SK-N-SH treated with all-trans-retinoic acid at 6 μM for 48 hours (cell line): ENCODE data around the gene PRPSAP2.

Source experiments
- ATAC-seq: fragments of 200-7000 bp; cut with Tn5 transposase; 3 replicates; pipeline ENCODE4 v1.9.1; 2020; ENCODE audit warnings: mild to moderate bottlenecking, moderate library complexity
- ARNTL ChIP-seq: fragments of 450-650 bp; formaldehyde crosslinking; IDR thresholded peaks from 2 replicates; pipeline ENCODE4 v1.5.0; 2020; ENCODE audit warnings: low read depth, mild to moderate bottlenecking, moderate library complexity, borderline replicate concordance
- BACH2 ChIP-seq: fragments of 250-450 bp; sonication (Bioruptor Pico); IDR thresholded peaks from 2 replicates; pipeline ENCODE4 v1.9.0; 2021; ENCODE audit warnings: mild to moderate bottlenecking, borderline replicate concordance
- CSDC2 ChIP-seq: fragments of 250-450 bp; sonication (Bioruptor Pico); IDR thresholded peaks from 2 replicates; pipeline ENCODE4 v1.5.0; 2020; ENCODE audit warnings: mild to moderate bottlenecking, moderate library complexity
- ESRRG ChIP-seq: fragments of 250-450 bp; sonication (Bioruptor Pico); IDR thresholded peaks from 2 replicates; pipeline ENCODE4 v1.6.1; 2021; ENCODE audit warnings: mild to moderate bottlenecking
- GLIS3 ChIP-seq: fragments of 250-450 bp; sonication (Bioruptor Pico); IDR thresholded peaks from 2 replicates; pipeline ENCODE4 v1.5.0; 2020; ENCODE audit warnings: mild to moderate bottlenecking, moderate library complexity
- ISL1 ChIP-seq: fragments of 250-450 bp; sonication (Bioruptor Pico); IDR thresholded peaks from 2 replicates; pipeline ENCODE4 v2.1.2; 2022; ENCODE audit warnings: mild to moderate bottlenecking, moderate library complexity
- OSR1 ChIP-seq: fragments of 250-450 bp; sonication (Bioruptor Pico); IDR thresholded peaks from 2 replicates; pipeline ENCODE4 v1.8.0; 2022; ENCODE audit warnings: moderate library complexity, mild to moderate bottlenecking, inconsistent platforms
- PPARA ChIP-seq: fragments of 250-450 bp; sonication (Bioruptor Pico); IDR thresholded peaks from 2 replicates; pipeline ENCODE4 v1.5.0; 2020; ENCODE audit warnings: mild to moderate bottlenecking, borderline replicate concordance
- RARB ChIP-seq: fragments of 250-450 bp; sonication (Bioruptor Pico); IDR thresholded peaks from 2 replicates; pipeline ENCODE4 v1.8.0; 2021; ENCODE audit warnings: mild to moderate bottlenecking, moderate library complexity
- SNAI2 ChIP-seq: fragments of 250-450 bp; sonication (Bioruptor Pico); IDR thresholded peaks from 2 replicates; pipeline ENCODE4 v1.5.0; 2020; ENCODE audit warnings: mild to moderate bottlenecking, moderate library complexity
- TCF4 ChIP-seq: fragments of 250-450 bp; sonication (Bioruptor Pico); IDR thresholded peaks from 2 replicates; pipeline ENCODE4 v1.8.0; 2021; ENCODE audit warnings: mild to moderate bottlenecking, moderate library complexity, borderline replicate concordance
- TOX ChIP-seq: fragments of 250-450 bp; sonication (Bioruptor Pico); IDR thresholded peaks from 2 replicates; pipeline ENCODE4 v1.8.0; 2021; ENCODE audit warnings: mild to moderate bottlenecking, moderate library complexity, borderline replicate concordance
- TSHZ2 ChIP-seq: fragments of 250-450 bp; sonication (Bioruptor Pico); IDR thresholded peaks from 2 replicates; pipeline ENCODE4 v1.5.0; 2020; ENCODE audit warnings: mild to moderate bottlenecking, moderate library complexity
- ZC3H10 ChIP-seq: fragments of 250-450 bp; sonication (Bioruptor Pico); IDR thresholded peaks from 2 replicates; pipeline ENCODE4 v1.5.1; 2021; ENCODE audit warnings: mild to moderate bottlenecking, moderate library complexity
- ZFP3 ChIP-seq: fragments of 250-450 bp; sonication (Bioruptor Pico); IDR thresholded peaks from 2 replicates; pipeline ENCODE4 v1.5.0; 2020; ENCODE audit warnings: mild to moderate bottlenecking, moderate library complexity
- ZFP30 ChIP-seq: fragments of 450-650 bp; formaldehyde crosslinking; IDR thresholded peaks from 2 replicates; pipeline ENCODE4 v1.5.0; 2022; ENCODE audit warnings: mild to moderate bottlenecking, moderate library complexity
- ZNF565 ChIP-seq: fragments of 450-650 bp; formaldehyde crosslinking; conservative IDR thresholded peaks from 2 replicates; pipeline ENCODE4 v1.5.0; 2020; ENCODE audit warnings: low read depth, mild to moderate bottlenecking, moderate library complexity
- ZNF70 ChIP-seq: fragments of 450-650 bp; formaldehyde crosslinking; IDR thresholded peaks from 2 replicates; pipeline ENCODE4 v1.5.0; 2020; ENCODE audit warnings: mild to moderate bottlenecking, moderate library complexity
- ZNF8 ChIP-seq: fragments of 450-650 bp; formaldehyde crosslinking; IDR thresholded peaks from 2 replicates; pipeline ENCODE4 v1.5.0; 2020; ENCODE audit warnings: mild to moderate bottlenecking, moderate library complexity
- TF ChIP-seq, protein P1 (sequence below): fragments of 250-450 bp; sonication (Bioruptor Pico); IDR thresholded peaks from 2 replicates; pipeline ENCODE4 v1.8.0; 2021; ENCODE audit warnings: low read depth, mild to moderate bottlenecking, moderate library complexity, borderline replicate concordance
- TF ChIP-seq, protein P2 (sequence below): fragments of 250-450 bp; sonication (Bioruptor Pico); IDR thresholded peaks from 2 replicates; pipeline ENCODE4 v1.8.0; 2020; ENCODE audit warnings: mild to moderate bottlenecking, moderate library complexity, borderline replicate concordance
- TF ChIP-seq, protein P3 (sequence below): fragments of 250-450 bp; sonication (Bioruptor Pico); IDR thresholded peaks from 2 replicates; pipeline ENCODE4 v1.5.1; 2021; ENCODE audit warnings: mild to moderate bottlenecking, moderate library complexity
- TF ChIP-seq, protein P4 (sequence below): fragments of 250-450 bp; sonication (Bioruptor Pico); IDR thresholded peaks from 2 replicates; pipeline ENCODE4 v1.5.1; 2020; ENCODE audit warnings: low read depth, mild to moderate bottlenecking, moderate library complexity

PRPSAP2 gene

GRCh38 chr17:18951941-18952842 is 94.3 kb downstream of the PRPSAP2 start, which contains the start of gene SLC5A10:
SLC5A10 (plus strand) TSS chr17:18952165; CDS start chr17:18952206, 41 bp downstream.
- ATAC-seq, result peak; percentile 80
- TF ChIP-seq PPARA (no peak), BACH2 (CRISPR knock-in tag) (no peak), TCF4 (CRISPR knock-in tag) (no peak), ZC3H10 (no peak), ZNF565 (CRISPR knock-in tag) (no peak), ZFP3 (no peak), ISL1 (CRISPR knock-in tag) (no peak), TOX (CRISPR knock-in tag) (no peak), ESRRG (CRISPR knock-in tag) (no peak), ZNF70 (CRISPR knock-in tag) (no peak), CSDC2 (no peak)
- TF ChIP-seq, protein P1, sequence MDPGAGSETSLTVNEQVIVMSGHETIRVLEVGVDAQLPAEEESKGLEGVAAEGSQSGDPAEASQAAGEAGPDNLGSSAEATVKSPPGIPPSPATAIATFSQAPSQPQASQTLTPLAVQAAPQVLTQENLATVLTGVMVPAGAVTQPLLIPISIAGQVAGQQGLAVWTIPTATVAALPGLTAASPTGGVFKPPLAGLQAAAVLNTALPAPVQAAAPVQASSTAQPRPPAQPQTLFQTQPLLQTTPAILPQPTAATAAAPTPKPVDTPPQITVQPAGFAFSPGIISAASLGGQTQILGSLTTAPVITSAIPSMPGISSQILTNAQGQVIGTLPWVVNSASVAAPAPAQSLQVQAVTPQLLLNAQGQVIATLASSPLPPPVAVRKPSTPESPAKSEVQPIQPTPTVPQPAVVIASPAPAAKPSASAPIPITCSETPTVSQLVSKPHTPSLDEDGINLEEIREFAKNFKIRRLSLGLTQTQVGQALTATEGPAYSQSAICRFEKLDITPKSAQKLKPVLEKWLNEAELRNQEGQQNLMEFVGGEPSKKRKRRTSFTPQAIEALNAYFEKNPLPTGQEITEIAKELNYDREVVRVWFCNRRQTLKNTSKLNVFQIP (CRISPR knock-in tag), result no peak
- TF ChIP-seq, protein P2, sequence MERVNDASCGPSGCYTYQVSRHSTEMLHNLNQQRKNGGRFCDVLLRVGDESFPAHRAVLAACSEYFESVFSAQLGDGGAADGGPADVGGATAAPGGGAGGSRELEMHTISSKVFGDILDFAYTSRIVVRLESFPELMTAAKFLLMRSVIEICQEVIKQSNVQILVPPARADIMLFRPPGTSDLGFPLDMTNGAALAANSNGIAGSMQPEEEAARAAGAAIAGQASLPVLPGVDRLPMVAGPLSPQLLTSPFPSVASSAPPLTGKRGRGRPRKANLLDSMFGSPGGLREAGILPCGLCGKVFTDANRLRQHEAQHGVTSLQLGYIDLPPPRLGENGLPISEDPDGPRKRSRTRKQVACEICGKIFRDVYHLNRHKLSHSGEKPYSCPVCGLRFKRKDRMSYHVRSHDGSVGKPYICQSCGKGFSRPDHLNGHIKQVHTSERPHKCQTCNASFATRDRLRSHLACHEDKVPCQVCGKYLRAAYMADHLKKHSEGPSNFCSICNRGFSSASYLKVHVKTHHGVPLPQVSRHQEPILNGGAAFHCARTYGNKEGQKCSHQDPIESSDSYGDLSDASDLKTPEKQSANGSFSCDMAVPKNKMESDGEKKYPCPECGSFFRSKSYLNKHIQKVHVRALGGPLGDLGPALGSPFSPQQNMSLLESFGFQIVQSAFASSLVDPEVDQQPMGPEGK (CRISPR knock-in tag), result no peak
- TF ChIP-seq, protein P3, sequence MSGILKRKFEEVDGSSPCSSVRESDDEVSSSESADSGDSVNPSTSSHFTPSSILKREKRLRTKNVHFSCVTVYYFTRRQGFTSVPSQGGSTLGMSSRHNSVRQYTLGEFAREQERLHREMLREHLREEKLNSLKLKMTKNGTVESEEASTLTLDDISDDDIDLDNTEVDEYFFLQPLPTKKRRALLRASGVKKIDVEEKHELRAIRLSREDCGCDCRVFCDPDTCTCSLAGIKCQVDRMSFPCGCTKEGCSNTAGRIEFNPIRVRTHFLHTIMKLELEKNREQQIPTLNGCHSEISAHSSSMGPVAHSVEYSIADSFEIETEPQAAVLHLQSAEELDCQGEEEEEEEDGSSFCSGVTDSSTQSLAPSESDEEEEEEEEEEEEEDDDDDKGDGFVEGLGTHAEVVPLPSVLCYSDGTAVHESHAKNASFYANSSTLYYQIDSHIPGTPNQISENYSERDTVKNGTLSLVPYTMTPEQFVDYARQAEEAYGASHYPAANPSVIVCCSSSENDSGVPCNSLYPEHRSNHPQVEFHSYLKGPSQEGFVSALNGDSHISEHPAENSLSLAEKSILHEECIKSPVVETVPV, result no peak

GRCh38 chr17:18953231-18953728 is 95.3 kb downstream of the PRPSAP2 start:
- ATAC-seq, result no peak
- TF ChIP-seq CSDC2, result no peak
- TF ChIP-seq ZFP30, result no peak
- TF ChIP-seq GLIS3 (CRISPR knock-in tag), result no peak
- no peak for TF ChIP-seq ESRRG (CRISPR knock-in tag)
- TF ChIP-seq, protein P3, result no peak
- TF ChIP-seq ZNF70 (CRISPR knock-in tag), result no peak
- no peak for TF ChIP-seq TOX (CRISPR knock-in tag)
- TF ChIP-seq SNAI2, result no peak
- no peak for TF ChIP-seq TCF4 (CRISPR knock-in tag)
- no peak for TF ChIP-seq ZNF8
- no peak for TF ChIP-seq ARNTL (CRISPR knock-in tag)
- no peak for TF ChIP-seq PPARA
- TF ChIP-seq, protein P4, sequence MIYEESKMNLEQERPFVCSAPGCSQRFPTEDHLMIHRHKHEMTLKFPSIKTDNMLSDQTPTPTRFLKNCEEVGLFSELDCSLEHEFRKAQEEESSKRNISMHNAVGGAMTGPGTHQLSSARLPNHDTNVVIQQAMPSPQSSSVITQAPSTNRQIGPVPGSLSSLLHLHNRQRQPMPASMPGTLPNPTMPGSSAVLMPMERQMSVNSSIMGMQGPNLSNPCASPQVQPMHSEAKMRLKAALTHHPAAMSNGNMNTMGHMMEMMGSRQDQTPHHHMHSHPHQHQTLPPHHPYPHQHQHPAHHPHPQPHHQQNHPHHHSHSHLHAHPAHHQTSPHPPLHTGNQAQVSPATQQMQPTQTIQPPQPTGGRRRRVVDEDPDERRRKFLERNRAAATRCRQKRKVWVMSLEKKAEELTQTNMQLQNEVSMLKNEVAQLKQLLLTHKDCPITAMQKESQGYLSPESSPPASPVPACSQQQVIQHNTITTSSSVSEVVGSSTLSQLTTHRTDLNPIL (CRISPR knock-in tag), result no peak
- TF ChIP-seq RARB (CRISPR knock-in tag), result no peak
- no peak for TF ChIP-seq TSHZ2 (CRISPR knock-in tag)
- TF ChIP-seq, protein P2 (CRISPR knock-in tag), result no peak
- no peak for TF ChIP-seq OSR1 (CRISPR knock-in tag)
- TF ChIP-seq ZFP3, result no peak
- TF ChIP-seq ZNF565 (CRISPR knock-in tag), result no peak
- TF ChIP-seq, all 23 proteins: peak for 0
